Measurements from ENCODE around the gene GPR160. TPM values are rescaled to one million over a fixed set of nuclear protein-coding genes. Genes with fewer than 3 reads are reported as not detected.

Gene GPR160
- total and polyA plus RNA-seq, 7 donors, result 0.42 to 1.2 (median 0.81) TPM

- no peak for DNase-seq
- WGBS, 3 donors, result 85 to 92% (median 86%) methylated on average over 5 of the region's 5 CpGs
Measured at GRCh38 chr3:170055209-170055608, 17.4 kb downstream of the GPR160 start.

GRCh38 chr3:170056710-170057454 lies 19.1 kb downstream of the GPR160 start:
- H3K4me1 ChIP-seq, result no peaks in the 10 kb centered on the region
- DNase-seq (no peak), ATAC-seq (no peak)
- no peak for TF ChIP-seq CTCF (IDR thresholded peaks at IDR 0.05)
- no peak overlapping the region for H3K27ac ChIP-seq
- H3K4me3 ChIP-seq, result no peak overlapping the region
- no peaks in the 10 kb centered on the region for H3K27me3 ChIP-seq (ENCODE audit: insufficient read depth in 3 of 3, low read length in 2 of 3)
- intact Hi-C loops (cut with DNase I), result no loop called here
- no peaks in the 10 kb centered on the region for H3K36me3 ChIP-seq (ENCODE audit: insufficient read depth in 1 of 2, low read depth in 1 of 2)
- 87 to 92% (median 91%) methylated on average over 3 of the region's 3 CpGs for WGBS, 3 donors
- H3K9me3 ChIP-seq, result no peaks in the 10 kb centered on the region

More at GRCh38 chr3:170055209-170055608, 17.4 kb downstream of the GPR160 start:
- no peak for ATAC-seq
- H3K4me1 ChIP-seq, result no peaks in the 10 kb centered on the region
- no peaks in the 10 kb centered on the region for H3K9me3 ChIP-seq
- H3K27me3 ChIP-seq (ENCODE audit: insufficient read depth in 3 of 3, low read length in 2 of 3), result no peaks in the 10 kb centered on the region
- intact Hi-C loops (cut with DNase I), result no loop called here
- no peak overlapping the region for H3K4me3 ChIP-seq
- no peaks in the 10 kb centered on the region for H3K36me3 ChIP-seq (ENCODE audit: insufficient read depth in 1 of 2, low read depth in 1 of 2)
- no peak for TF ChIP-seq CTCF (IDR thresholded peaks at IDR 0.05)
- no peak overlapping the region for H3K27ac ChIP-seq

GRCh38 chr3:170057550-170057949 lies 19.8 kb downstream of the GPR160 start:
- no peak for TF ChIP-seq CTCF (IDR thresholded peaks at IDR 0.05)
- no peaks in the 10 kb centered on the region for H3K9me3 ChIP-seq
- H3K4me1 ChIP-seq, result no peaks in the 10 kb centered on the region
- no peak overlapping the region for H3K4me3 ChIP-seq
- ATAC-seq (no peak), DNase-seq (no peak)
- H3K27me3 ChIP-seq (ENCODE audit: insufficient read depth in 3 of 3, low read length in 2 of 3), result no peaks in the 10 kb centered on the region
- H3K27ac ChIP-seq, result no peak overlapping the region
- WGBS, 3 donors, result 80 to 91% (median 81%) methylated on average over 3 of the region's 3 CpGs
- H3K36me3 ChIP-seq (ENCODE audit: insufficient read depth in 1 of 2, low read depth in 1 of 2), result no peaks in the 10 kb centered on the region
- intact Hi-C loops (cut with DNase I), result no loop called here

- Histone ChIP-seq H3K27me3 (ENCODE audit: insufficient read depth in 3 of 3, low read length in 2 of 3) (no peaks in the 10 kb centered on the region), H3K4me1 (no peaks in the 10 kb centered on the region), H3K27ac (no peak overlapping the region), H3K9me3 (no peaks in the 10 kb centered on the region), H3K4me3 (no peak overlapping the region), H3K36me3 (ENCODE audit: insufficient read depth in 1 of 2, low read depth in 1 of 2) (no peaks in the 10 kb centered on the region)
- 75 to 82% (median 76%) methylated on average over 6 of the region's 6 CpGs for WGBS, 3 donors
- DNase-seq, result no peak
- ATAC-seq, result no peak
- intact Hi-C loops (cut with DNase I), result no loop called here
- no peak for TF ChIP-seq CTCF (IDR thresholded peaks at IDR 0.05)
Measured at GRCh38 chr3:170058127-170058526, 20.3 kb downstream of the GPR160 start.

GRCh38 chr3:170059447-170059846 lies 21.7 kb downstream of the GPR160 start:
- Histone ChIP-seq H3K27ac (no peak overlapping the region), H3K27me3 (ENCODE audit: insufficient read depth in 3 of 3, low read length in 2 of 3) (no peaks in the 10 kb centered on the region), H3K9me3 (no peaks in the 10 kb centered on the region), H3K36me3 (ENCODE audit: insufficient read depth in 1 of 2, low read depth in 1 of 2) (no peaks in the 10 kb centered on the region), H3K4me1 (no peaks in the 10 kb centered on the region), H3K4me3 (no peak overlapping the region)
- intact Hi-C loops (cut with DNase I), result no loop called here
- TF ChIP-seq CTCF (IDR thresholded peaks at IDR 0.05), result no peak
- DNase-seq (no peak), ATAC-seq (no peak)
- WGBS, 3 donors, result 59 to 80% (median 74%) methylated on average over 1 of the region's 1 CpG
